WTC11 (cell line): ENCODE data around the gene CABP2. TPM values are rescaled to one million over a fixed set of nuclear protein-coding genes. Genes with fewer than 3 reads are reported as not detected.
"Not testable (repeated sequence)": the region's sequence is repeated elsewhere in the genome, so short reads cannot be mapped to it uniquely, and the experiment has no call there.

Source experiments
- ATAC-seq: fragments of 200-7000 bp; cut with Tn5 transposase; 2 replicates; pipeline ENCODE4 v1.10.0; 2021; ENCODE audit warnings: mild to moderate bottlenecking, moderate library complexity
- CTCF ChIA-PET: fragments of 300-600 bp; sonication (Branson Sonifier 250); formaldehyde crosslinking; loops from one replicate; lab custom pipeline; 2021; ENCODE audit warnings: antibody characterized with exemption; lab: Charles Lee
- POLR2A ChIA-PET: fragments of 350-600 bp; sonication (Branson Sonifier 250); formaldehyde crosslinking; loops from one replicate; lab custom pipeline; 2021; ENCODE audit warnings: antibody characterized with exemption; lab: Charles Lee
- DNase-seq: peaks from one replicate; pipeline ENCODE4 v3.0.0; 2021; ENCODE audit warnings: low spot score
- H3K27ac Mint-ChIP-seq: 2 replicates; pipeline ENCODE4 v1.8.0; 2021; ENCODE audit warnings: mixed read lengths
- H3K27me3 Mint-ChIP-seq: 2 replicates; pipeline ENCODE4 v1.8.0; 2021; ENCODE audit warnings: low read depth, mild to moderate bottlenecking, moderate library complexity, mixed read lengths
- H3K36me3 Mint-ChIP-seq: 2 replicates; pipeline ENCODE4 v1.8.0; 2021; ENCODE audit warnings: mixed read lengths
- H3K4me1 Mint-ChIP-seq: 2 replicates; pipeline ENCODE4 v1.8.0; 2022; ENCODE audit warnings: mixed read lengths
- H3K4me3 Mint-ChIP-seq: 2 replicates; pipeline ENCODE4 v1.8.0; 2021; ENCODE audit warnings: mild to moderate bottlenecking, moderate library complexity, mixed read lengths
- H3K9me3 Mint-ChIP-seq: 2 replicates; pipeline ENCODE4 v1.8.0; 2021; ENCODE audit warnings: mixed read lengths
- ERG ChIP-seq: fragments of 250-450 bp; sonication (Bioruptor Pico); IDR thresholded peaks from 2 replicates; pipeline ENCODE4 v1.8.0; 2021; ENCODE audit warnings: mild to moderate bottlenecking
- FOXJ3 ChIP-seq: sonication (generic); formaldehyde crosslinking; IDR thresholded peaks from 2 replicates; pipeline ENCODE4 v1.9.0; 2021; ENCODE audit warnings: missing genetic modification reagents, mild to moderate bottlenecking, borderline replicate concordance
- FOXP4 ChIP-seq: sonication (generic); formaldehyde crosslinking; IDR thresholded peaks from 2 replicates; pipeline ENCODE4 v1.8.0; 2022; ENCODE audit warnings: mild to moderate bottlenecking, missing genetic modification reagents
- RORB ChIP-seq: fragments of 250-450 bp; sonication (Bioruptor Pico); IDR thresholded peaks from 2 replicates; pipeline ENCODE4 v1.9.0; 2021; ENCODE audit warnings: mild to moderate bottlenecking
- SMAD3 ChIP-seq: sonication (generic); formaldehyde crosslinking; IDR thresholded peaks from 2 replicates; pipeline ENCODE4 v1.8.0; 2022; ENCODE audit warnings: missing genetic modification reagents, mild to moderate bottlenecking, borderline replicate concordance
- SOX15 ChIP-seq: fragments of 250-450 bp; sonication (Bioruptor Pico); IDR thresholded peaks from 2 replicates; pipeline ENCODE4 v1.9.0; 2021; ENCODE audit warnings: mild to moderate bottlenecking
- ZBTB21 ChIP-seq: sonication (generic); formaldehyde crosslinking; IDR thresholded peaks from 2 replicates; pipeline ENCODE4 v1.8.1; 2023; ENCODE audit warnings: mild to moderate bottlenecking, missing genetic modification reagents, borderline replicate concordance
- ZNF232 ChIP-seq: sonication (generic); formaldehyde crosslinking; IDR thresholded peaks from 2 replicates; pipeline ENCODE4 v1.8.0; 2022; ENCODE audit warnings: mild to moderate bottlenecking, missing genetic modification reagents
- ZNF671 ChIP-seq: fragments of 250-450 bp; sonication (Bioruptor Pico); IDR thresholded peaks from 2 replicates; pipeline ENCODE4 v1.8.0; 2021; ENCODE audit warnings: mild to moderate bottlenecking
- total RNA-seq: library from RNA; stranded (reverse); gene quantifications from 3 replicates; pipeline ENCODE4 v1.2.3, GENCODE V29; 2021
- TF ChIP-seq, protein P1 (sequence below): sonication (generic); formaldehyde crosslinking; IDR thresholded peaks from 2 replicates; pipeline ENCODE4 v1.8.1; 2023; ENCODE audit warnings: mild to moderate bottlenecking, missing genetic modification reagents, borderline replicate concordance
- TF ChIP-seq, protein P2 (sequence below): sonication (generic); formaldehyde crosslinking; IDR thresholded peaks from 2 replicates; pipeline ENCODE4 v1.8.1; 2022; ENCODE audit warnings: low read depth, missing genetic modification reagents, borderline replicate concordance
- TF ChIP-seq, protein P3 (sequence below): fragments of 250-450 bp; sonication (Bioruptor Pico); IDR thresholded peaks from 2 replicates; pipeline ENCODE4 v2.1.2; 2022; ENCODE audit warnings: mild to moderate bottlenecking, moderate library complexity

The CABP2 gene
- total RNA-seq, 1 experiment from 2014 or later, result not detected

DNA sequence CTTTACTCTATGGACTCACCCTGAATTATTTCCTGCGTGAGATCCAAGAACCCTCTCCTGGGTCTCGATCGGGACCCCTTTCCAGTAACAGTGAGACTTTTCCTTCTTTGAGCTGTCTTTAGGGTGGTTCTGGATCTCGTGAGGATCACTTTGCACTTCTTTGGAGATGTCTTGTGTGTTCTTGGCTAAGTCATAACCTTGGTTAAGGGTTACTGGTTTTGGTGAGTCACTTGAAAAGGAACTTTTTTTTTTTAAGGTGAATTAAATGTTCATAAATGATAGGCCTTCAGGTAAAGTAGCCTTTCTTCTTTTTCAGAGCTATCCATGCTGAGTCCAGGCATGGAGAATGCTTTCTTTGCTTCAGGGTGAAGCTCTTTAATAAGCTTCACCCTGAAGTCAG is 41.0 kb upstream of the CABP2 start:
- H3K27me3 Mint-ChIP-seq, result peaks cover 4% of the 10 kb centered on the region
- ChIA-PET CTCF (no interaction called here), POLR2A (no interaction called here)
- ATAC-seq, result no peak
- H3K4me1 Mint-ChIP-seq, result peaks cover 17% of the 10 kb centered on the region
- no peak overlapping the region for H3K4me3 Mint-ChIP-seq
- TF ChIP-seq ERG (CRISPR knock-in tag) (no peak), ZNF671 (CRISPR knock-in tag) (no peak), FOXJ3 (CRISPR knock-in tag) (no peak), ZNF232 (CRISPR knock-in tag) (no peak), FOXP4 (CRISPR knock-in tag) (no peak), RORB (CRISPR knock-in tag) (no peak)
- TF ChIP-seq, protein P1, sequence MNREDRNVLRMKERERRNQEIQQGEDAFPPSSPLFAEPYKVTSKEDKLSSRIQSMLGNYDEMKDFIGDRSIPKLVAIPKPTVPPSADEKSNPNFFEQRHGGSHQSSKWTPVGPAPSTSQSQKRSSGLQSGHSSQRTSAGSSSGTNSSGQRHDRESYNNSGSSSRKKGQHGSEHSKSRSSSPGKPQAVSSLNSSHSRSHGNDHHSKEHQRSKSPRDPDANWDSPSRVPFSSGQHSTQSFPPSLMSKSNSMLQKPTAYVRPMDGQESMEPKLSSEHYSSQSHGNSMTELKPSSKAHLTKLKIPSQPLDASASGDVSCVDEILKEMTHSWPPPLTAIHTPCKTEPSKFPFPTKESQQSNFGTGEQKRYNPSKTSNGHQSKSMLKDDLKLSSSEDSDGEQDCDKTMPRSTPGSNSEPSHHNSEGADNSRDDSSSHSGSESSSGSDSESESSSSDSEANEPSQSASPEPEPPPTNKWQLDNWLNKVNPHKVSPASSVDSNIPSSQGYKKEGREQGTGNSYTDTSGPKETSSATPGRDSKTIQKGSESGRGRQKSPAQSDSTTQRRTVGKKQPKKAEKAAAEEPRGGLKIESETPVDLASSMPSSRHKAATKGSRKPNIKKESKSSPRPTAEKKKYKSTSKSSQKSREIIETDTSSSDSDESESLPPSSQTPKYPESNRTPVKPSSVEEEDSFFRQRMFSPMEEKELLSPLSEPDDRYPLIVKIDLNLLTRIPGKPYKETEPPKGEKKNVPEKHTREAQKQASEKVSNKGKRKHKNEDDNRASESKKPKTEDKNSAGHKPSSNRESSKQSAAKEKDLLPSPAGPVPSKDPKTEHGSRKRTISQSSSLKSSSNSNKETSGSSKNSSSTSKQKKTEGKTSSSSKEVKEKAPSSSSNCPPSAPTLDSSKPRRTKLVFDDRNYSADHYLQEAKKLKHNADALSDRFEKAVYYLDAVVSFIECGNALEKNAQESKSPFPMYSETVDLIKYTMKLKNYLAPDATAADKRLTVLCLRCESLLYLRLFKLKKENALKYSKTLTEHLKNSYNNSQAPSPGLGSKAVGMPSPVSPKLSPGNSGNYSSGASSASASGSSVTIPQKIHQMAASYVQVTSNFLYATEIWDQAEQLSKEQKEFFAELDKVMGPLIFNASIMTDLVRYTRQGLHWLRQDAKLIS (CRISPR knock-in tag), result no peak
- TF ChIP-seq, protein P2, sequence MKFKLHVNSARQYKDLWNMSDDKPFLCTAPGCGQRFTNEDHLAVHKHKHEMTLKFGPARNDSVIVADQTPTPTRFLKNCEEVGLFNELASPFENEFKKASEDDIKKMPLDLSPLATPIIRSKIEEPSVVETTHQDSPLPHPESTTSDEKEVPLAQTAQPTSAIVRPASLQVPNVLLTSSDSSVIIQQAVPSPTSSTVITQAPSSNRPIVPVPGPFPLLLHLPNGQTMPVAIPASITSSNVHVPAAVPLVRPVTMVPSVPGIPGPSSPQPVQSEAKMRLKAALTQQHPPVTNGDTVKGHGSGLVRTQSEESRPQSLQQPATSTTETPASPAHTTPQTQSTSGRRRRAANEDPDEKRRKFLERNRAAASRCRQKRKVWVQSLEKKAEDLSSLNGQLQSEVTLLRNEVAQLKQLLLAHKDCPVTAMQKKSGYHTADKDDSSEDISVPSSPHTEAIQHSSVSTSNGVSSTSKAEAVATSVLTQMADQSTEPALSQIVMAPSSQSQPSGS (CRISPR knock-in tag), result no peak
- TF ChIP-seq, protein P3, sequence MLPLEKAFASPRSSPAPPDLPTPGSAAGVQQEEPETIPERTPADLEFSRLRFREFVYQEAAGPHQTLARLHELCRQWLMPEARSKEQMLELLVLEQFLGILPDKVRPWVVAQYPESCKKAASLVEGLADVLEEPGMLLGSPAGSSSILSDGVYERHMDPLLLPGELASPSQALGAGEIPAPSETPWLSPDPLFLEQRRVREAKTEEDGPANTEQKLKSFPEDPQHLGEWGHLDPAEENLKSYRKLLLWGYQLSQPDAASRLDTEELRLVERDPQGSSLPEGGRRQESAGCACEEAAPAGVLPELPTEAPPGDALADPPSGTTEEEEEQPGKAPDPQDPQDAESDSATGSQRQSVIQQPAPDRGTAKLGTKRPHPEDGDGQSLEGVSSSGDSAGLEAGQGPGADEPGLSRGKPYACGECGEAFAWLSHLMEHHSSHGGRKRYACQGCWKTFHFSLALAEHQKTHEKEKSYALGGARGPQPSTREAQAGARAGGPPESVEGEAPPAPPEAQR (CRISPR knock-in tag), result no peak
- no peaks in the 10 kb centered on the region for H3K36me3 Mint-ChIP-seq
- DNase-seq, result no peak
- no peak overlapping the region for H3K27ac Mint-ChIP-seq
- no peaks in the 10 kb centered on the region for H3K9me3 Mint-ChIP-seq

DNA sequence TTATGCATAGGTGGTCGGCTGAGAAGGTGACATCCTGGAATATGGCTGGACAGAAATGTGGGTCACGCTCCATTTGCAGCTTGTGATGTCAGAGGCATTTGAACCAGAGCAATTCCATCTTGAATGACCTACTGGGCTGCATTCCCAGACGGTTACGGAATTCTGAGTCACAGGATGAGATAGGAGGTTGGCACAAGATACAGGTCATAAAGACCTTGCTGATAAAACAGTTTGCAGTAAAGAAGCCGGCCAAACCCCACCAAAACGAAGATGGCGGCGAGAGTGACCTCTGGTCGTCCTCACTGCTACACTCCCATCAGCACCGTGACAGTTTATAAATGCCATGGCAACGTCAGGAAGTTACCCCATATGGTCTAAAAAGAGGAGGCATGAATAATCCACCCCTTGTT is 40.5 kb upstream of the CABP2 start:
- peaks cover 17% of the 10 kb centered on the region for H3K4me1 Mint-ChIP-seq
- H3K27ac Mint-ChIP-seq, H3K36me3 Mint-ChIP-seq, H3K9me3 Mint-ChIP-seq, H3K4me3 Mint-ChIP-seq, DNase-seq, POLR2A ChIA-PET, H3K27me3 Mint-ChIP-seq, ATAC-seq, CTCF ChIA-PET: not testable (repeated sequence)

DNA sequence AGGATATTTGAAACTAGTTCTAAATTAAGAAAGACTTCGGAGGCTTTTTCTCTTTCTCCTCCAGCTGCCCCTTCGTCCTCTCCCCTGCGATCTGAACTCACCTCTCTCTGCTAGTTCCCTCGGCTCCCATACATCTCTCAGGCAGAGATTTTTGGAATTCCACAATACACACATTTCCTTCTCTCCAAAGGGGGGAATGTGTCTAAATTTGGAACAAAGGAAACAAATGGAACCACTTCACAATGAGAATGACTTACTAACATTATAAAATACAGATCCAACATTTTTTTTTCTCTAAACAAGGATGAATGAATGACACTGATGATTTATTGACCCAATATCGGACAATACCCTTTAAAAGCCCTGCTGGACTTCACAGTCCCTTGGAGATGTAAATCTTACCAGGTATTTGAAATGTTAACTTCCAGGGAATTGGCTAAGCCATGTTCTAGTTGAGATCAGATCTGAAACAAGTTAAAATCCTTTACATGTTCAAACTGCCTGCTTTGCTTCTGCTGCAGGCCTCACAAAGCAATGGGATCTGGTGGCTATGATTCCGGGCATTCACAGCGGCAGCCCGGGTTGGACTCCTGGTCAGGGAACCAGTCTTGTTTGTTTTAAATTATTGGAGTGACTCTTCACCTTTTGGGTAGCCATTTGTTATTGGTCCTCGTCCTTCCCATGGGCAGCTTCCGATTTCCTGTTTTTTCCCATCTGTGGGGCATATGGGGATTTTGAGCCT is 39.9 kb upstream of the CABP2 start:
- H3K4me3 Mint-ChIP-seq, result no peak overlapping the region
- TF ChIP-seq ZBTB21, result no peak
- no peak for TF ChIP-seq SMAD3
- no peak for TF ChIP-seq SOX15 (CRISPR knock-in tag)
- TF ChIP-seq, all 79 proteins: peak for 0
- Mint-ChIP-seq H3K27ac (no peak overlapping the region), H3K27me3 (peaks cover 7% of the 10 kb centered on the region), H3K9me3 (no peaks in the 10 kb centered on the region), H3K4me1 (peaks cover 17% of the 10 kb centered on the region), H3K36me3 (no peaks in the 10 kb centered on the region)
- DNase-seq (no peak), ATAC-seq (no peak)
- ChIA-PET POLR2A (no interaction called here), CTCF (interaction anchor here (0.5 to 1.5 kb wide), 2 partner anchors 188 to 203 kb away, joined by 3 read pairs; no protein-coding TSS in a partner anchor)
